HFFc6 (cell line): Measurements from ENCODE around the gene PPM1F. TPM values are rescaled to one million over a fixed set of nuclear protein-coding genes. Genes with fewer than 3 reads are reported as not detected.
A peak's percentile ranks its signal among the peaks of the same experiment; 100 is the strongest.

Source experiments
- DNase-seq: peaks from one replicate; pipeline ENCODE4 v3.0.0-alpha.2; 2018
- H3K27ac Mint-ChIP-seq: 2 replicates; pipeline ENCODE4 v1.8.0; 2020; ENCODE audit warnings: mild to moderate bottlenecking, mixed read lengths
- H3K27me3 Mint-ChIP-seq: 2 replicates; pipeline ENCODE4 v1.8.0; 2021; ENCODE audit warnings: mild to moderate bottlenecking, moderate library complexity, mixed read lengths; ENCODE audit not compliant: insufficient read depth
- H3K36me3 Mint-ChIP-seq: 2 replicates; pipeline ENCODE4 v1.8.0; 2021; ENCODE audit warnings: low read depth, mixed read lengths
- H3K4me1 Mint-ChIP-seq: 2 replicates; pipeline ENCODE4 v1.8.0; 2020; ENCODE audit warnings: low read depth, mixed read lengths
- H3K4me3 Mint-ChIP-seq: 2 replicates; pipeline ENCODE4 v1.8.0; 2020; ENCODE audit warnings: mild to moderate bottlenecking, moderate library complexity, mixed read lengths
- H3K9me3 Mint-ChIP-seq: 2 replicates; pipeline ENCODE4 v1.8.0; 2020; ENCODE audit warnings: mild to moderate bottlenecking, mixed read lengths
- CTCF ChIP-seq: fragments of 200-600 bp; sonication (generic); IDR thresholded peaks from 2 replicates; pipeline ENCODE4 v1.5.0; 2021; ENCODE audit warnings: antibody characterized with exemption, mild to moderate bottlenecking
- total RNA-seq, 6 experiments: library from RNA; stranded (reverse); fragmentation: NEBNext Ultra II Directional; extraction: Animal tissue kit (Norgen Biotek cat#: 25700); gene quantifications; 2 replicates in 1 of 6; 3 replicates in 5 of 6; pipeline ENCODE4 v1.2.3, GENCODE V29; 2021

The PPM1F gene
- total RNA-seq, 6 experiments from 2014 or later: 56.1 to 65.3 (median 60.6) TPM

- no peak for TF ChIP-seq CTCF
- DNase-seq: no peak
- Mint-ChIP-seq H3K27ac (no peak overlapping the region), H3K4me3 (no peak overlapping the region), H3K27me3 (no peaks in the 10 kb centered on the region; the same call in 1 of the 2 replicates), H3K9me3 (no peaks in the 10 kb centered on the region), H3K4me1 (peaks cover 49% of the 10 kb centered on the region), H3K36me3 (peaks cover 15% of the 10 kb centered on the region)
Measured at GRCh38 chr22:21949569-21949918, 3.1 kb downstream of the PPM1F start.

GRCh38 chr22:21948824-21949568 is 3.7 kb downstream of the PPM1F start:
- Mint-ChIP-seq H3K4me3 (no peak overlapping the region), H3K9me3 (no peaks in the 10 kb centered on the region), H3K36me3 (peaks cover 18% of the 10 kb centered on the region), H3K4me1 (peaks cover 53% of the 10 kb centered on the region), H3K27me3 (no peaks in the 10 kb centered on the region; the same call in 1 of the 2 replicates), H3K27ac (peak overlapping the region; percentile 97)
- DNase-seq: no peak
- TF ChIP-seq CTCF: no peak

GRCh38 chr22:21948390-21948789 is 4.3 kb downstream of the PPM1F start:
- DNase-seq: no peak
- peak overlapping the region; percentile 97 for H3K27ac Mint-ChIP-seq

GRCh38 chr22:21947040-21948014 is 5.3 kb downstream of the PPM1F start:
- peaks cover 68% of the 10 kb centered on the region for H3K4me1 Mint-ChIP-seq
- peak overlapping the region; percentile 70 for H3K4me3 Mint-ChIP-seq
- TF ChIP-seq CTCF: peak; percentile 68
- no peaks in the 10 kb centered on the region for H3K9me3 Mint-ChIP-seq
- H3K27ac Mint-ChIP-seq: peak overlapping the region; percentile 97
- peak; percentile 58 for DNase-seq
- no peaks in the 10 kb centered on the region; the same call in 1 of the 2 replicates for H3K27me3 Mint-ChIP-seq
- peaks cover 20% of the 10 kb centered on the region for H3K36me3 Mint-ChIP-seq

More at GRCh38 chr22:21948390-21948789, 4.3 kb downstream of the PPM1F start:
- H3K27me3 Mint-ChIP-seq: no peaks in the 10 kb centered on the region; the same call in 1 of the 2 replicates
- peaks cover 20% of the 10 kb centered on the region for H3K36me3 Mint-ChIP-seq
- no peak for TF ChIP-seq CTCF
- H3K4me1 Mint-ChIP-seq: peaks cover 58% of the 10 kb centered on the region
- H3K9me3 Mint-ChIP-seq: no peaks in the 10 kb centered on the region
- H3K4me3 Mint-ChIP-seq: no peak overlapping the region

DNA sequence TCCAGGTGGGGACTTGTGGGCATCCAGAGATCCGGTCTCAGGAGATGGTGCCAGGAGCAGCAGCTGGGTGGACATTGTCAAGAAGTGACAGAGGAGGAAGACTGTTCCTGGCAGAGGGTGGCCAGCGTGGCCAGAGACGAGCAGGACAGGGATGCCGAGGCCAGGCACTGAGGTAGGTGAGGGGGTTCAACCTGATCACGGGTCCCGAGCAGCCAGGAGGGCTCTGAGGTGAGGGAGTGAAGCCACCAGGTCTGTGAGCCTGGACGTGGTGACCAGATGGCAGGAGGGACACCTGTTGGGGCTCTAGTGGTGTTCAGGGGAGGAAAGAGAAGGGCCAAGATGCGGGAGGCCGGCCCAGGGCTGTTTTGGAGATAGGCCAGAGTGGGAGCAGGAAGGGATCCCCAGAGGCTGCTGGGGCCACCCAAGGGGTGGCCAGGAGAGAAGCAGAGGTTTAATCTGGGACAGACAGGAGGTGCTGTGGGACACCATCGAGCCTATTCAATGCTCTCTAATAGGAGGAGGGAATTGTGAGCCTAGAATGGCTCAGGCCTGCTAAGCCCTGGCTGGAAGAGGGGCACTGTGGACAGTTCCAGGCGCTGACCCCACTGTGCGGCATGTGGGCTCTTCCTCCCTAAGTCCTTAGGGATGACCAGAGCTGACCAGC is 6.3 kb downstream of the PPM1F start:
- no peaks in the 10 kb centered on the region for H3K9me3 Mint-ChIP-seq
- no peak for TF ChIP-seq CTCF
- H3K27ac Mint-ChIP-seq: peak overlapping the region; percentile 97
- no peak for DNase-seq
- peaks cover 16% of the 10 kb centered on the region for H3K36me3 Mint-ChIP-seq
- H3K4me1 Mint-ChIP-seq: peaks cover 70% of the 10 kb centered on the region
- no peaks in the 10 kb centered on the region; the same call in 1 of the 2 replicates for H3K27me3 Mint-ChIP-seq
- H3K4me3 Mint-ChIP-seq: no peak overlapping the region
